HG02763 (cell line): ENCODE measurements around the gene SRSF9.

Experiments
- ATAC-seq: cut with Tn5 transposase; IDR thresholded peaks from one replicate; pipeline ENCODE4 v1.9.1; 2021; ENCODE audit warnings: mild to moderate bottlenecking, moderate library complexity; ENCODE audit not compliant: unreplicated experiment

SRSF9 gene

DNA sequence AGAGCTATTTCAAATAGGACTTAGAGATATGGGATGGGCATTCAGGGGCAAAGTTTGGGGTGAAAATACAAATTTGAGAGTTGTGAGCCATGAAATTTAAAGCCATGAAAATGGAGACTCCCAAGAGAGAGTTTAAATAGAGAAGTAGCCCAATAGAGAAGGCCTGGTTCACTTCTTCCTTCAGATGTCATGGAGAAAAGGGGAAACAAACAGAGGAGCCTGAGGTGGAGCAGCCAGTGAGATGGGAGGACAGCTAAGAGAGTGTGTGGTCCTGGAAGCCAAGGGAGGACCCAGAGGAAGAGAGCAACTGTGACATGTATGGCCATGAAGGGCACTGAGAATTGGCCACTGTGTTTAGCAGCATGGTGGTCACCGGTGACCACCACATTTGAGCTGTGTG lies 14.1 kb upstream of the SRSF9 start:
- no peak for ATAC-seq

DNA sequence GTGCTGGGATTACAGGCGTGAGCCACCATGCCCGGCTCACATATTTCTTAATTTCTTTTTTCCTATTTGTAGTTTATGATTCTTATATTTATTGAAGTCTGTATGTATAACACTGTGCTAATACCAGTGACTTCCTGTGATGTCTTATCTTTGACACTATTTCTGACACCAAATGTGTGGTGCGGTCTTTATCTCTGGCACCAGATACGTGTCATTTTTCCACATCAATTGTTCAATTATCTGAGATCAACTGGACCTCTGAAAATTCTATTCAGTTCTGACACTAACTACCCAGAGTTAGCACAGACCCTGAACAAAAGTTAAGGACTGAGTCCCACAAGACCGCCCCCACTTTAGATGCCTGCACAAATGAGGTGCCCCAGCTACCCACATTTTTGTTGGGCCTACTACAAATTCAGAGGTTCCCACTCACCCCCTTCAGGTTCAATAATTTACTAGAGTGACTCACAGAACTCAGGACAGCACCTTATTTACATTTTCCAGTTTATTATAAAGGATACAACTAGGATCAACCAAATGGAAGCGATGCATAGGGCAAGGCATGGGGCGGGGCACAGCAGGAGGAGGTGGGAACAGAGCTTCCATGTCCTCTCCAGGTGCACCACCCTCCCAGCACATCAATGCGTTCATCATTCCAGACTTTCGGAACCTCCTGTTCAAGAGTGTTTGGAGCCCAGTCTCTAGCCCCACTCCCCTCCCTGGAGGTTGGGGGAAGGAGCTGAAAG lies 11.6 kb upstream of the SRSF9 start:
- no peak for ATAC-seq

DNA sequence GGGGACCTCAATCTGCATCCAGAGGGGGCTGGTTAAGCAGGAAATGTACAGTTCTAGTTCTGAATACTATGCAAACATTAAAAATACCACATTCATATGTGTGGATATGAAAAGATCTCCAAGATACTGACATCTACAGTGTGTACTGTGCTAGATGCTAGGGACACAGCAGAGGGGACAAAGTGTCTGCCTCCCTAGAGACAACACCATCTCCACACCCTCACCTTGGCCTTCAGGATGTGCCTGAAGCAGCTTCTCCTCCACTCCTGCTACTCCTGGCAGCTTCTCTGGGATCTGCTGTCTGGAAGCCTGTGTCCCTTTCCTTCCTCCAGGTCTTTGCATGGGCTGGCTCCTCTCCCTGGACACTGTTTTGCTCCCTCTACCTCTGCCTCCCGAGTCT lies 10.7 kb upstream of the SRSF9 start:
- no peak for ATAC-seq

DNA sequence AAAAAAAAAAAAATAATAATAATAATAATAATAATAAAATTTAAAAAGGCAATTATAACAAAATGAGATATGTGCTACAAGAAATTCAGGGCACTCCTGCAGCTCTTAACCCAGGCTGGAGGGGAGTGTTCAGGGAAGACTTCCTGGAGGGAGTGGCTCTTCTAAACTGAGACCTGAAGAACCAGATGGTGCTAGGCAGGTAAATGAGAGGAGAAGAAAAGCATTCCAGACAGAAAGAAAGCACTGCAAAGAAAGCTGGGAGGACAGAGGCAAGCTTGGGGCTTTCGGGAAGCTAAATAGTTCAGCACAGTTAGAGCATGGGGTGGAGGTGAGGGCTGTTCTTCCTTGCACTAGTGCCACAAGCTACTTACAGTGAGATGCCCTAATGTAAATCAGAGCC lies 9.9 kb upstream of the SRSF9 start:
- ATAC-seq, result no peak

DNA sequence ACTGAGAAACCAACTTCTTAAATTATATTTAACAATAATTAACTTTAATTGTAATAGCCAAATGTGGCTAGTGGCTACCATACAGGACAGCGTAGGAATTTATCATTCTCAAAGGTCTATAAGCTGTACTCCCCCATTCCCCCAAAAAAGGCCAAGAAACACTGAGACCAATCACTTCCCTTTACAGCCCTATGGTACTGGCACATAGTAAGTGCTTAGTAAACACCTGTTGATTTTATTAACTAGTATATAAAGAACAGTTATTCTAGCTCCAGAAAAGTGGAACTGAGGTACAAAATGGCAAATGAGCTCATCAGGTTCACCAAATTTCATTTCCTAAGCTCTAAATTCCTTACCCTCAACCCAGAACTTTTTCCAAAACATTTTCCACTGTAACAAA lies 6.1 kb upstream of the SRSF9 start:
- no peak for ATAC-seq

DNA sequence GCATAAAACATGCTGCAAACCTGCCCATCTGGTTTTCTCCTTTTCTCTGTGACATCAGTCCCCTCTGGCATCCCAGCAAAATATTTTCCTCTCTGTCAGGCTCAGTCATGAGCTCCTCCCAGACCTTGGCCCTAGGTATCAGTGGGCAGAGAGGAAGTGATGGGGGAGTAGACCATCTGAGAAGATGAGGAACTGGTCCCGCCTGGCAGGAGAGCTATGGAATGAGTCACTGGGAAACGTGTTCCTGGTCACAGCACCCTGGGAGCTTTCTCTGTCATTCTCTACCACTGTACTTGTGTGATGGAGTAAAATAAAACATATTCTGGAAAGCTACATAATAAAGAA lies 5.0 kb upstream of the SRSF9 start:
- ATAC-seq, result no peak

DNA sequence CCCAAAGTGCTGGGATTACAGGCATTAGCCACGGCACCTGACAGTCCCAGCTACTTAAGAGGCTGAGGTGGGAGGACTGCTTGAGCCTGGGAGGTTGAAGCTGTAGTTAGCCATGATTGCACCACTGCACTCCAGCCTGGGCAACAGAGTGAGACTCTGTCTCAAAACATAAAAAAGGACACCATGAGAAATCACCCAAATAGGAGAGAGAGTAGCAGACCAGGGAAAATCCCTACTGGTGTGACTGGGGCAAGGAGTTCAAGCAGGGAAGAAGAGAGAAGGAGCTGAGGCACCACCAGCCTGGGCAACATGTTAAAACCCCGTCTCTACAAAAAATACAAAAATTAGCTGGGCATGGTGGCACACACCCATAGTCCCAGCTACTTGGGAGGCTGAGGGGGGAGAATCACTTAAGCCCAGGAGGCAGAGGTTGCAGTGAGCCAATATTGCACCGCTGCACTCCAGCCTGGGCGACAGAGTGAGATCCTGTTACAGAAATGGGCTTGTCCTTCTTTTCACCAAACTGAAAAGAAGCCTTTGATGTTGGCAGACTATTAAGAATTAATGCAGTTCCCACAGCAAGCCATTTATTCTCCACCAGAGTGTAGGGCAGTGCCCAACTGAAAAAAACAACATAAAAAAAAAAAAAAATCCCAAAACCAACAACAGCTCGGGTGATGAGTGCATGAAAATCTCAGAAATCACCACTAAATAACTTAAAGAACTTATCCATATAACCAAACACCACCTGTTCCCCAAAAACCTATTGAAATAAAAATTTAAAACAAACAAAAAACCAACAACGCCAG lies 4.5 kb upstream of the SRSF9 start:
- ATAC-seq, result no peak

DNA sequence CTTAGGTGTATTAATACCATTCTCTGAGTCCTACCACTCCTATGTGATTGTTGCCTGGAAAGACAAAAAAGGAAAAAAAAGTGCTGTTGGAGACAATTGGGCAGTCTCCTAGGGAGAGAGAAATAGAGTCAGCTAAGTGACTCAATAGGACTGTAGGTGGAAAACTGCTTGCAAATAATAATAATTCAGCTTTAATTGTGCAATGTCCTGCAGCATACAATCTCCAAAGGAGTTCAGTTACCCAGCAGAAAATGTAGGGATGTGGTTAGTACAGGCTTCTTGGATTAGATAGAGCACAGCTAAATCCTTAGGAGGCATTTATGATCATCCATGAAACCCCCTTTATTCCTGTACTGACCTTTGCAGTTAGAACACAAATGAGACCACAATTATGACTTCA lies 3.0 kb upstream of the SRSF9 start:
- no peak for ATAC-seq

DNA sequence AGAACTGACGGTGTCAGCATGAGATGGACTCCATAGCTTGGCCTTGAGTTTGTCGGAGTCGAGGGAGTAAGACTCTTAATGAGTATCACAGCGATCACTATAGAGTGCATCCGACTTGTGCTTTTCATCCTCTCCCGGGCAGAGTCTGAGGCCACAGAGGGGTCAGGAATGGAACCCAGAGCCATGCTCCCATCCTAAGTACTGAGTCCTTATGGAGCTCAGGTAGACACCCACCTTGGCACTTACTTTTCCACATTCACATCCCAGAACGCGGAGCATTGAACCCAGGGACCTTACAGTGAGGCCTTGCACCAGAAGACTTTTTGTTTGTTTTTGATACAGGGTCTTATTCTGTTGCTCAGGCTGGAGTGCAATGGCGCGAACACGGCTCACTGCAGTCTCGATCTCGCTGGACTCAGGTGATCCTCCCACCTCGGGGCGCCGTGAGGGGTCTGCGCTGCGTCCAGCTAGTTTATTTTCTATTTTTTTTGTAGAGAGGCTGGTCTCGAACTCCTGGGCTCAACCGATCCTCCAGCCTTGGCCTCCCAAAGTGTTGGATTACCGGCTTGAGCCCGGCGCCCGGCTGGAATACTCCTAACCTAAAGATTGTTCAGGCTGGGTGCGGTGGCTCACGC lies 719 bp upstream of the SRSF9 start:
- ATAC-seq, result no peak

DNA sequence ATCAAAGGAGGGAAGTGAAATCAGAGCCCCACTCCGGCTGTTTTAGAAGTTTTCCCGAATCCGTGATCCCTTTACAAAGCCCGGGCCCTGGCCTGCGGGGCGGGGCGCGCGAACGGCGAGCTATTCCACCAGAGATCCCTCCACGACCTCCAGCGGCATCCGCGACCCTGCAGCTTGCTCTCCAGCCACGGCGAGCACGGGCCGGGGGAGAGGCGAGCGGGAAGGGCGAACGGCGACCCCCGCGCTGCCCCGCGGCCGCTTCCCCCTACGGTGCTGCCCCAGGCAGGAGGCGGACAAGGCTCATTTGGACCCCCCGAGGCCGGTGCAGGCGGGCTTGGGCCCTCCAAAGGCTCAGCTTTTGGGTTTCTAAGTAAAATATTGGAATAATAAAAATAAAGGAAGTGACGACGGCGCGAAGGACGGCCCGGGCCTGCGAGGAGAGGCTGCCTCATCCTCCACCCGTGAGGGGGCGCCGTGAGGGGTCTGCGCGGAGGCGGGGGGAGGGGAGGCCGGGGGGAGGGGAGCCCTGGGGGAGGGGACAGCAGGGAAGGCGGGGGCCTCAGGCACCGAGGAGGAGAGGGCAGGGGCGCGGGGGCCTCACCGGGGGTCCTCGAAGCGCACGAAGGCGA lies 613 bp downstream of the SRSF9 start:
- peak; percentile 26 for ATAC-seq

DNA sequence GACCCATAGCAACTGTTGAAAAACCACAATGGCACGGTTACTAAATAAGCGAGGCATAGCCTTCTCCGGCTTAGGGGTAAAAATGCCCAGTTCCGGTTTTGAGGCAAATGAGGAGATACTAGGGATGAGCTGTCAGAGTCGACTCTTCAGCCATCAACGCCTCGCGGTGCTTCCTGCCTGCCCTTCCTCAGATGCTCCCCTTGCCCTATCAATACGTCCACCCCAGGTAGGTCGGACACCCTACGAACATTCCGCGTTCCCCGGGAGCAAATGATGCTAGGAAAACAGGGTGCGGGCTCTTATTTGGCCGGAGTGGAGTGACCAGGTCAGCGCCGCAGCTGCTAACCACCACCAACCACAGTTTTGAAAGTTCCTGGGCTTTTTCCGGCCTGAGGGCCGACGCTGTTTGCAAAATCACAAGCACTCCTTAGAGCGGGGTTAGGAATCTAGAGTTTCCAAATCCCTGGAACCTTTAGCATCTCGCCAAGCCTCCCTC lies 1.2 kb downstream of the SRSF9 start:
- ATAC-seq, result peak; percentile 1

DNA sequence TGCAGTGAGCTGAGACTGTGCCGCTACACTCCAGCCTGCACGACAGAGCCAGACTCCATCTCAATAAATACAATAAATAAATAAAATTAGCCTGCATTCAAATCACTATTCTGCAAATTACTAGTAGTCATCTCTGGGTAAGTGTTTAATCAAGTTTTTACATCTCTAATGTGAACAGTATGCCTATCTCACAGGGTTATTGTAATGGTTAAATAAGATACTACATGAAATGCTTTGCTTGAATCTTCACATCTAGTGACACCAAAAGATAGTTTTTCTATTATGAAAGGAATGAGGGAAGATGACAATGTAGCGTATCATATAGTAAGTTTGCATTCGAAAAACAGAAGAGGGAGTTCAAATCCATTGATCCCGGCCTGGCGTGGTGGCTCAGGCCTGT lies 2.1 kb downstream of the SRSF9 start:
- ATAC-seq, result no peak

DNA sequence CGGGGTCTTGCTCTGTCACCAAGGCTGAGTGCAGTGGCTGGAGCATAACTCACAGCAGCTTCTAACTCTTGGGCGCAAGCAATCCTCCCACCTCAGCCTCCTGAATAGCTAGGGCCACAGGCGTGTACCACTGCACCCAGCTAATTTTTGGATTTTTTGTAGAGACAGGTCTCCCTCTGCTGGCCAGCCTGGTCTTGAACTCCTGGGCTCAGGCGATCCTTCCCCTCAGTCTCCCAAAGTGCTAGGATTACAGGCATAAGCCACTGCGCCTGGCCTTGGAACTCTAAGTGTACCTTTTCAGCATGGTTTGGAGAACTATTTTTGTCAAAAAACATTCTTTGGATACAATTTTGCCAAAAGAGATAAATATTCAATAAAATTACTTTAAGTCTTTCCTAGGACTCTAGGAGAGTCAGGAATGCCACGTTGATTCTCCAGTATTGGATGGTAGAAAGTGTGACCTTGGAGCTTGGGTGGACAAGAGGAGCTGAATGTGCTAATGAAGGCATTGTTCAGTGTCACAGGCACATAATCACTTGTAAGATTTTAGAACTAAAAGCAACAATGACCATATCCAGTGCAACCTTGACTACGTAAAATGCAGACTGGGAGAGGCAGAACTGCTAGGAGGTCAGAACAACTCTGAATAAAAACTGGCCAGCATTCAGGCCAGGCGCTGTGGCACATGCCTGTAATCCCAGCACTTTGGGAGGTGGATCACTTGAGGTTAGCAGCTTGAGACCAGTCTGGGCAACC lies 2.8 kb downstream of the SRSF9 start:
- no peak for ATAC-seq

DNA sequence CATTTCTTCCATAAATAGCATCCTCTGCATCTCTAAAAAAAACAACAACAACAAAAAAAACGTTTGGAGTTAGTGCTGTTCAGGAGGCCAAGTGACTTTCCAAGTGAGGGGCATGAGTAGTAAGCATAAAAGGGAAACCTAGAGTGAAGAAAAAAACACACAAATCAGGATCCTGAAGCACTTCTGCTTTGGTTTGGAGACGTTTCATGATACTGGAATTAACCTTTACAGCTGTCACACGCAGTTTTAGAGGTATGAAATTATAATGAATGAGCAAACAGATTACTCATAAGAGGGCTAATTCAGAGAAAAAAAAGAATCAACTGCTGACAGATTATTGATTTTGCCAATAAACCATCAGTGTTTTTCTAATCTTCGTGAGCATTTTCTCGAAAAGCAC lies 3.8 kb downstream of the SRSF9 start:
- no peak for ATAC-seq

DNA sequence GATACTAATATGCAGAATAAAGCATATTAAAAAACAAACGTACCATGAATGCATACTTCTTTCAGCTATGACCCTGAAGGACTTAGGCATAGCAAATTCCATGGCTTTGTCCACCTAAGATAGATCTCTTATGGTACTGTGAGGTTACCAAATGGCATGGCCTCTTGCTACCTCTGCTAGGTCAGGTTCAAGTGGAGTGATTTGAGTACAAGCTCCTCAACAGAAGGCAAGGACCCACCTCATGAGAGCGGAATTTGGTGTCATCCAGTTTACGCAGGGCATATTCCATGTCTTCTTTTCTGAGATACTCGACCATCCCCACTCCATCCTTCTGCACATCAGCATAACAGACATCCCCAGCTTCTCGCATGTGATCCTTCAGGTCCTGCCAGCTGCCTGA lies 5.8 kb downstream of the SRSF9 start:
- no peak for ATAC-seq

DNA sequence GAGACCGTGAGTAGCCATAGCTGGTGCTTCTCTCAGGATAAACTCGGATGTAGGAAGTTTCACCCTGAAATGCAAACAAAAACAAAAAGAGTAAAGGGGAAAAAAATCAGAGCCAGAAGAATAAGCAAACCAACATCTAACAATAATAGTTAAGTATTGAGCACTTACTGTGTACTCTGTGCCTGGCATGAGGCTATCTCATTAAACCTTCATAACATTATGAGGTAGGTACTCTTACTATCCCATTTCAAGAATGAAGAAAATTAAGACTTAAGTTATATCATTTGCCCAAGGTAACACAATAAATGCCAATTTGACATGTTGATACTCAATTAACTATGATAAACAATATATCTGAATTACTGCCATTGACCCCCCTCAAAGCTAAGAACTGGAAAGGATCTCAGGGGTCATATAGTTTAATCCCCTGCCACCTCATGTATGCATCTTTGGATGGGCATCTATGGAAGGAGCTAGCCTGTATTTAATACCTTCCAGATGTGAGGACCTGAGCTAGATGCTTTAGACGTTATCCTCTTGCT lies 7.4 kb downstream of the SRSF9 start:
- ATAC-seq, result no peak

DNA sequence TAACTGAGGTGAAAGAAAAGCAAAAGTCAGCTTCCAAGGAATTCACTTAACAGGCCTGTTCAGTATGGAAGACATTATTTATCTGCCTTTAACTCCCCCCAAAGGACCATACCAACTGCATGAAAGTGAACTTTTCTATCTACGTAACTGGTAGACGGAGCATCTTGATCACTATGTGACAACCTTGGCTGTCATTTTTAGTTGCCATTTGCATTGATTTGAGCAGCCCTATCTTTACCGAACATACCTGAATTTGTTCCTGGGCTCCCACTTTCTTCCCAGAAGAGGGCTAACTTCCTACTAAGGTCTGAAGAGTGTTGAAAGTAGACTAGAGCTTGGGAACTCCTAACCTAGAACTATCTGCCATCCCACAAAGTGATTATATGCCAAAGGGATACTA lies 9.4 kb downstream of the SRSF9 start:
- ATAC-seq, result no peak

DNA sequence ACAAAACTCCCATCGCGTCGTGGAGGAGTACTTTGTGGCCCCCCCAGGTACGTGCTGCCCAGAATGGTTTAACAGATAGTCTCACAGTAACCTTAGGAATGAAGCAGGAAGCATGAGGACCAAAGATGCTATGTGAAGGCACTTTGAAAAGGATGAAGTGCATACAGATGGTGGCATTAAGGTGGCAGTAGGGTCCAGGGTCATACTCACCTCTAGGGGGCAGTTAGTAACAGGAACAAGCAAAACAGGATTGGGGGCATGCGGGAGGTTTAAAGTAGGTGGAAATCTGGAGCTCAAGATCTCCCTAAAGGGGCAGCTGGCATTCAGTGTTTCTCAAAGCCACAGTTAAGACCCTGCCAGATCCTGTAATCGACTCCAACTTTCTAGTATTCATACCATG lies 12.4 kb downstream of the SRSF9 start:
- ATAC-seq, result no peak

DNA sequence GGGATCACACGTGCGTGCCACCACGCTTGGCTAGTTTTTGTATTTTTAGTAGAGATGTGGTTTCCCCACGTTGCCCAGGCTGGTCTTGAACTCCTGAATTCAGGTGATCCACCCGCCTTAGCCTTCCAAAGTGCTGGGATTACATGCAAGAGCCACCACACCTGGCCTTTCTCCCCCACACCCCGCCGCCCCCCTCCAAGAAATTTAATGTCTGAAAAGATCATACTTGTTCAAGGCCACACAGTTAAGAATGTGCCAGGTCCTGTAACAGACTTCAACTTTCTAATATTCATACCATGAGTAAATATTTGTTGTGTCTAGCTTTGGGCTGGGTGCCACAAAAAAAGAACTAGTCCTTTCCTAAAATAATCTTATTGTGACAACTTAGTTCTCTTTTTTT lies 14.2 kb downstream of the SRSF9 start:
- ATAC-seq, result no peak

DNA sequence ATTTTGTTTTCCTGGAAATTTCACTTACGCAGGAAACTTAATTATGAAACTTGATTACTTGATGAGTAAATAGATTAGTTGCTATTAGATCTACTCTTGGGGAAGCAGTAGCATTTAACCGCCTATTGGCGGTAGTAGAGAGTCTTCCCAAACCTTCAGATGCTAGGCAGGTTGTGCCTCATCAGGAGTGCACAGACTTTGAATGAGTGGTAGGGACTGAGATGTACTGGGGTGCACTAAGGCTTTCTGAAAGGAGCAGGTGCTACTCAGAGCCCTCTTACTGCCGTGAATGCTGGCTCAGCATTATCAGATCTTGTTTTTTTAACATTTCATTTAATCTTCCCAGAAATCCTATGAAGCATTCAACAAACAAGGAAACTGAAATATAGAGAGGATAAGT lies 15.6 kb downstream of the SRSF9 start:
- no peak for ATAC-seq
